ENCODE results near the gene MYO5B. TPM values are rescaled to one million over a fixed set of nuclear protein-coding genes. Genes with fewer than 3 reads are reported as not detected.
"Not testable (repeated sequence)": the region's sequence is repeated elsewhere in the genome, so short reads cannot be mapped to it uniquely, and the experiment has no call there.

The MYO5B gene
- polyA plus RNA-seq, 1 donor from 2014 or later: 1.2 TPM

DNA sequence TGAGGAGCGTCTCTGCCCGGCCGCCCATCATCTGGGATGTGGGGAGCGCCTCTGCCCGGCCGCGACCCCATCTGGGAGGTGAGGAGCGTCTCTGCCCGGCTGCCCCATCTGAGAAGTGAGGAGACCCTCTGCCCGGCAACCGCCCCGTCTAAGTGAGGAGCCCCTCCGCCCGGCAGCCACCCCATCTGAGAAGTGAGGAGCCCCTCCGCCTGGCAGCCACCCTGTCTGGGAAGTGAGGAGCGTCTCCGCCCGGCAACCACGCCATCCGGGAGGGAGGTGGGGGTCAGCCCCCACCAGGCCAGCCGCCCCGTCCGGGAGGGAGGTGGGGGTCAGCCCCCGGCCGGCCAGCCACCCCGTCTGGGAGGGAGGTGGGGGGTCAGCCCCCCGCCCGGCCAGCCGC lies 395.1 kb downstream of the MYO5B start:
- not testable (repeated sequence) for H3K9me3 Mint-ChIP-seq, H3K27me3 Mint-ChIP-seq, H3K36me3 Mint-ChIP-seq, H3K4me1 Mint-ChIP-seq, H3K4me3 Mint-ChIP-seq, H3K27ac Mint-ChIP-seq

- Mint-ChIP-seq H3K36me3 (peaks cover 1% of the 10 kb centered on the region), H3K27ac (no peak overlapping the region), H3K27me3 (no peaks in the 10 kb centered on the region), H3K4me1 (no peaks in the 10 kb centered on the region), H3K9me3 (no peaks in the 10 kb centered on the region), H3K4me3 (no peak overlapping the region)
These were observed 396.9 kb downstream of the MYO5B start for GRCh38 chr18:49798001-49798400.

GRCh38 chr18:49795612-49796552 lies 399.1 kb downstream of the MYO5B start:
- H3K27ac Mint-ChIP-seq: no peak overlapping the region
- H3K4me3 Mint-ChIP-seq: no peak overlapping the region
- no peaks in the 10 kb centered on the region for H3K9me3 Mint-ChIP-seq
- H3K27me3 Mint-ChIP-seq: no peaks in the 10 kb centered on the region
- peaks cover 7% of the 10 kb centered on the region for H3K36me3 Mint-ChIP-seq
- H3K4me1 Mint-ChIP-seq: no peaks in the 10 kb centered on the region

GRCh38 chr18:49794743-49795142 lies 400.2 kb downstream of the MYO5B start:
- Mint-ChIP-seq H3K4me3 (no peak overlapping the region), H3K27me3 (no peaks in the 10 kb centered on the region), H3K27ac (no peak overlapping the region), H3K4me1 (no peaks in the 10 kb centered on the region), H3K36me3 (peaks cover 12% of the 10 kb centered on the region), H3K9me3 (no peaks in the 10 kb centered on the region)

DNA sequence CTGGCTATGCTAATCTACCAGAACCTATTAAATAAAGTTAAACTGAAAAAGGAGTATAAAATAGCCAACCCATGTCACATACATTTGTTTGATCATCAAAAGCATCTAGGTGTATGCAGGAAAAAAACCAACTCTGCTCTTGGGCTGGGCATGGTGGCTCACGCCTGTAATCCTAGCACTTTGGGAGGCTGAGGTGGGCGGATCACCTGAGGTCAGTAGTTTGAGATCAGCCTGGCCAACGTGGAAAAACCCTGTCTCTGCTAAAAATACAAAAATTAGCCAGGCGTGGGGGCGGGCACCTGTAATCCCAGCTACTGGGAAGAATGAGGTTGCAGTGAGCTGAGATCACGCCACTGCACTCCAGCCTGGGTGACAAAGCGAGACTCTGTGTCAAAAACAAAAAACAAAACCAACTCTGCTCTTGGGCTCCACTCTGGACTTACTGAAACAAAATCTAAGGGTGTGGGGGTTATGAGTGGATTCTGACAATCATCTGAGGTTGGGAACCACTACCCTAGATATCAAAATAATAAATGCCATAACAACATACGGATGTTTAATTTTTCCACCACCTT lies 405.3 kb downstream of the MYO5B start:
- Mint-ChIP-seq H3K4me1 (peaks cover 0 to 10% (median 5%) of the 10 kb centered on the region in 3 donors), H3K36me3 (peaks cover 11% of the 10 kb centered on the region), H3K27ac (peak overlapping the region in 1 of 3 donors; percentile 64)
- H3K4me3 Mint-ChIP-seq, H3K9me3 Mint-ChIP-seq, H3K27me3 Mint-ChIP-seq: not testable (repeated sequence)

DNA sequence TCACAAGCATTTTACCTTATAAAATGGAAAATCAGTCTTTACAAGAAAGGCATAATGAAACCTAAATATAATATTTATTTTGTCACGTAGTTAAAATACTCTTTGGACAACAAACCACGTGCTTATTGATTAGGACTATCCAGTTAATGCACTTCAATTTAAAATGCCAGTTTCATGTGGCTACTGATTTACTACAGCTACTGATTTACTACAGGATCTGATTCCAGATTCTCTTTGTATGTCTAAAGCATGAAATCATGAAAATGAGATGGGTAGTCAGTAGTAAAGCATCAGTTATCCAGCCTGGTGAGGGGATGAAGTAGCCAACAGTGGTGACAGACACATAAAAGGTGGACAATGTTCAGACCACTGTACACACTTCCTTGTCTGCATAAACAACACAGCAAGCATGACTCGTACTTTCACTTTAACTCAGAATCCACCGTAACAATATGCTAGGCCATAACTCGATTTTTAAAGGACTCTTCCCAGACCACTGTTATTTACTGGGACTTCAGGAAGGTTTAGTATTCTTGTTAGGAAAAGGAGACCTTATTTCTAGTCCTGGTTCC lies 406.5 kb downstream of the MYO5B start:
- Mint-ChIP-seq H3K36me3 (peaks cover 21% of the 10 kb centered on the region), H3K9me3 (peaks cover 0 to 1% (median 0%) of the 10 kb centered on the region in 3 donors), H3K27me3 (no peaks in the 10 kb centered on the region), H3K4me3 (peak overlapping the region in 2 of 4 donors; percentile 16 to 19), H3K27ac (peak overlapping the region in 1 of 3 donors; percentile 64), H3K4me1 (peaks cover 0 to 10% (median 5%) of the 10 kb centered on the region in 3 donors)

- Mint-ChIP-seq H3K36me3 (peaks cover 30% of the 10 kb centered on the region), H3K27ac (no peak overlapping the region), H3K9me3 (peaks cover 0 to 1% (median 0%) of the 10 kb centered on the region in 3 donors), H3K4me3 (no peak overlapping the region), H3K27me3 (no peaks in the 10 kb centered on the region), H3K4me1 (peaks cover 0 to 10% (median 5%) of the 10 kb centered on the region in 3 donors)
These were observed 408.8 kb downstream of the MYO5B start for GRCh38 chr18:49786019-49786720.

- Mint-ChIP-seq H3K4me3 (no peak overlapping the region), H3K9me3 (peaks cover 0 to 4% (median 2%) of the 10 kb centered on the region in 3 donors), H3K27ac (peak overlapping the region in 1 of 3 donors; percentile 59), H3K36me3 (peaks cover 28% of the 10 kb centered on the region), H3K4me1 (peaks cover 0 to 10% (median 5%) of the 10 kb centered on the region in 3 donors), H3K27me3 (no peaks in the 10 kb centered on the region)
These were observed 410.3 kb downstream of the MYO5B start for GRCh38 chr18:49784427-49785185.

- H3K4me1 Mint-ChIP-seq, H3K9me3 Mint-ChIP-seq, H3K27ac Mint-ChIP-seq: not testable (repeated sequence)
These were observed 411.3 kb downstream of the MYO5B start for GRCh38 chr18:49783631-49784030.

DNA sequence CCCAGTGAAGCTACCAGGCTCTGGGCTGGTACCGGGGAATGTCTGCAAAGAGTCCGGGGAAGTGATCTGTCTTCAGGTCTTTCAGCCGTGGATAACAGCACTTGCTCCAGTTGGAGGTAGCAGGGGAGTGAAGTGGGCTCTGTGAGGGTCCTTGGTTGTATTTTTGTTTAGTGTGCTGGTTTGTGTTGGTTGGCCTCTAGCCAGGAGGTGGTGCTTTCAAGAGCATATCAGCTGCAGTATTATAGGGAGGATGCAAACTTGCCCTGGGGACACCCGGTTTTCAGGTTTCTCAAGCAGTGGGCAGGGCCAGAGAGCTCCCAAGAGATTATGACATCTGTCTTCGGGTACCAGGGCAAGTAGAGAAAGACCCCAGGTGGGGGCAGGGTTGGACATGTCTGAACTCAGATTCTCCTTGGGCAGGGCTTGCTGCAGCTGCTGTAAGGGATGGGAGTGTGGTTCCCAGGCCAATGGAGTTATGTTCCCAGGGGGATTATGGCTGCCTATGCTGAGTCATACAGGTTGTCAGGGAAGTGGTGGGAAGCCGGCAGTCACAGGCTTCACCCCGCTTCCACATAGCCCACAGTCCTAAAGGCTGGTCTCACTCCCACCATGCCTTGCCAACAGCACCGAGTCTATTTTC lies 416.0 kb downstream of the MYO5B start:
- no peaks in the 10 kb centered on the region for H3K4me1 Mint-ChIP-seq
- H3K27me3 Mint-ChIP-seq: no peaks in the 10 kb centered on the region
- no peak overlapping the region for H3K27ac Mint-ChIP-seq
- peaks cover 23% of the 10 kb centered on the region for H3K36me3 Mint-ChIP-seq
- peaks cover 13 to 20% (median 15%) of the 10 kb centered on the region in 3 donors for H3K9me3 Mint-ChIP-seq
- H3K4me3 Mint-ChIP-seq: no peak overlapping the region

More at GRCh38 chr18:49783631-49784030, 411.3 kb downstream of the MYO5B start:
- not testable (repeated sequence) for H3K4me3 Mint-ChIP-seq, H3K27me3 Mint-ChIP-seq
- peaks cover 28% of the 10 kb centered on the region for H3K36me3 Mint-ChIP-seq

Other genes starting within 250 kb of the MYO5B start
- gene CFAP53, start 71.3 kb upstream of the MYO5B start, polyA plus RNA-seq: not detected
- gene MBD1, start 86.4 kb upstream of the MYO5B start, polyA plus RNA-seq: 42.6 TPM
- 98.6 TPM for gene CXXC1, start 92.5 kb upstream of the MYO5B start, polyA plus RNA-seq
- 0.90 TPM for gene SKA1, start 179.9 kb upstream of the MYO5B start, polyA plus RNA-seq

All from IgD-negative memory B cell (primary cell).